SHP77 (cell line): ENCODE results near the gene ME2.
A peak's percentile ranks its signal among the peaks of the same experiment; 100 is the strongest.
"Not testable (repeated sequence)": the region's sequence is repeated elsewhere in the genome, so short reads cannot be mapped to it uniquely, and the experiment has no call there.

Experiments used
- DNase-seq, 2 experiments: peaks; one replicate each; lab custom pipeline; 2025; lab: John Stamatoyannopoulos, UW

The ME2 gene

GRCh38 chr18:50924372-50924771 lies 45.5 kb downstream of the ME2 start:
- DNase-seq, result no peak

GRCh38 chr18:50926521-50926920 lies 47.6 kb downstream of the ME2 start:
- no peak for DNase-seq

GRCh38 chr18:50928551-50928950 lies 49.6 kb downstream of the ME2 start:
- DNase-seq, result no peak

GRCh38 chr18:50933684-50934083 lies 54.8 kb downstream of the ME2 start:
- DNase-seq, result no peak

- no peak for DNase-seq
These were observed 55.8 kb downstream of the ME2 start for GRCh38 chr18:50934545-50935211.

GRCh38 chr18:50935493-50936191 lies 56.7 kb downstream of the ME2 start:
- no peak for DNase-seq

- DNase-seq, result no peak
These were observed 58.3 kb downstream of the ME2 start for GRCh38 chr18:50937183-50937582.

- DNase-seq, result no peak
These were observed 60.0 kb downstream of the ME2 start for GRCh38 chr18:50938912-50939311.

- no peak for DNase-seq
These were observed 65.5 kb downstream of the ME2 start for GRCh38 chr18:50944245-50944932.

- DNase-seq, result not testable (repeated sequence)
These were observed 67.0 kb downstream of the ME2 start for GRCh38 chr18:50945918-50946317.

GRCh38 chr18:50947899-50948298 lies 69.0 kb downstream of the ME2 start:
- DNase-seq, result no peak

- no peak for DNase-seq
These were observed 70.3 kb downstream of the ME2 start for GRCh38 chr18:50949185-50949584.

GRCh38 chr18:50950626-50951025 lies 71.7 kb downstream of the ME2 start:
- no peak for DNase-seq

- no peak for DNase-seq
These were observed 74.9 kb downstream of the ME2 start for GRCh38 chr18:50953822-50954221.

GRCh38 chr18:50955253-50955652 lies 76.3 kb downstream of the ME2 start:
- no peak for DNase-seq

GRCh38 chr18:50956116-50956515 lies 77.2 kb downstream of the ME2 start:
- DNase-seq, result no peak

GRCh38 chr18:50961974-50962373 lies 83.1 kb downstream of the ME2 start:
- DNase-seq, result no peak

GRCh38 chr18:50967714-50968661 lies 89.1 kb downstream of the ME2 start, which contains the start of gene ELAC1:
Gene ELAC1 (plus strand): TSS chr18:50968040. CDS start chr18:50974405, 6,365 bp downstream.
- DNase-seq, result peak; percentile 61 to 74

GRCh38 chr18:50969448-50969847 lies 90.5 kb downstream of the ME2 start:
- DNase-seq, result no peak

- peak in 1 of 2 experiments; percentile 5 for DNase-seq
These were observed 91.1 kb downstream of the ME2 start for GRCh38 chr18:50970006-50970405.

GRCh38 chr18:50972404-50972803 lies 93.5 kb downstream of the ME2 start:
- not testable (repeated sequence) for DNase-seq
